GM12865 (cell line): ENCODE results near the gene DUSP2.
A peak's percentile ranks its signal among the peaks of the same experiment; 100 is the strongest.

Source experiments
- DNase-seq: peaks from one replicate; pipeline ENCODE4 v3.0.0; 2010; ENCODE audit warnings: low read depth
- H3K4me3 ChIP-seq: 2 replicates; pipeline ENCODE4 v1.5.1; 2011; ENCODE audit warnings: mild to moderate bottlenecking, low read depth, low read length, control low read depth
- TF ChIP-seq, protein P1 (sequence below): IDR thresholded peaks from 2 replicates; pipeline ENCODE4 v1.5.1; 2011; ENCODE audit warnings: low read length, control low read depth, low read depth, inconsistent platforms; ENCODE audit not compliant: insufficient read depth; ENCODE audit errors: missing control alignments

The DUSP2 gene

DNA sequence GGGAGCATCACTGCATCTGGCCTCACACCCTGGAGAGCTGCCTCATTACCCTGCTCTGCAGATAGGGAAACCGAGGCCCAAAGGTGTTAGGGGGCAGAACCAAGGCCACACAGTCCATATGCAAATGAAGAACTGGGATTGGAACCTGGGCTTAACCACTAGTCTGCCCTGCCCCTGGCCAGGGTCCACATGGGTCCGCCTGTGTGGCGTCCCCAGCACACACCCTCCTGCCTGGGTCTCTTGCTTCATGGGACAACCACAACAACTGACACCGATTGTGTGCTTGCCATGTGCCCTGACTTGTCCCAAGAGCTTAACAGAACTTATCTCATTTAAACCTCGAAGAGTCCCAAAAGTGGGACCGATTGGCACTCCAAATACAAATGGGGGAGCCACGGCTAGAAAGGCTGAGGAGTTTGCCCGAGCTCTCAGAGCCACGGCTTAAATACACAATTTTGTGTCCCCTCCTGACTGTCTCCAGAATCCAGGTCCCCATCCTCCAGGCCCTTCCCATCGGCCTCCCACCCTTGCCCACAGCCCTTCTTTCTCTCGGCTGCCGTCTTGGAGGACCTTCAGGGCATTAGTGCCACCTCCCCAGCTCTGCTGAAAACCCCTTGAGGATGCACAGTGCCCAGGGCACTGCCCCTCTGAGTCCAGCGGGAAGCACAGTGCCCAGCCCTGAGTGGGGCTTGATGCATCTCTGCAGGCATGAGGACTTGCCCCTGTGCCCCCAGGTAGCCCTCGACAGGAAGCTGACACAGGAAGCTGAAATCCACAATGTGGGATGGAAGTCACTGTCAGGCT lies 5.8 kb upstream of the DUSP2 start:
- no peak for DNase-seq
- no peak overlapping the region for H3K4me3 ChIP-seq
- TF ChIP-seq, protein P1, sequence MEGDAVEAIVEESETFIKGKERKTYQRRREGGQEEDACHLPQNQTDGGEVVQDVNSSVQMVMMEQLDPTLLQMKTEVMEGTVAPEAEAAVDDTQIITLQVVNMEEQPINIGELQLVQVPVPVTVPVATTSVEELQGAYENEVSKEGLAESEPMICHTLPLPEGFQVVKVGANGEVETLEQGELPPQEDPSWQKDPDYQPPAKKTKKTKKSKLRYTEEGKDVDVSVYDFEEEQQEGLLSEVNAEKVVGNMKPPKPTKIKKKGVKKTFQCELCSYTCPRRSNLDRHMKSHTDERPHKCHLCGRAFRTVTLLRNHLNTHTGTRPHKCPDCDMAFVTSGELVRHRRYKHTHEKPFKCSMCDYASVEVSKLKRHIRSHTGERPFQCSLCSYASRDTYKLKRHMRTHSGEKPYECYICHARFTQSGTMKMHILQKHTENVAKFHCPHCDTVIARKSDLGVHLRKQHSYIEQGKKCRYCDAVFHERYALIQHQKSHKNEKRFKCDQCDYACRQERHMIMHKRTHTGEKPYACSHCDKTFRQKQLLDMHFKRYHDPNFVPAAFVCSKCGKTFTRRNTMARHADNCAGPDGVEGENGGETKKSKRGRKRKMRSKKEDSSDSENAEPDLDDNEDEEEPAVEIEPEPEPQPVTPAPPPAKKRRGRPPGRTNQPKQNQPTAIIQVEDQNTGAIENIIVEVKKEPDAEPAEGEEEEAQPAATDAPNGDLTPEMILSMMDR: no peak

DNA sequence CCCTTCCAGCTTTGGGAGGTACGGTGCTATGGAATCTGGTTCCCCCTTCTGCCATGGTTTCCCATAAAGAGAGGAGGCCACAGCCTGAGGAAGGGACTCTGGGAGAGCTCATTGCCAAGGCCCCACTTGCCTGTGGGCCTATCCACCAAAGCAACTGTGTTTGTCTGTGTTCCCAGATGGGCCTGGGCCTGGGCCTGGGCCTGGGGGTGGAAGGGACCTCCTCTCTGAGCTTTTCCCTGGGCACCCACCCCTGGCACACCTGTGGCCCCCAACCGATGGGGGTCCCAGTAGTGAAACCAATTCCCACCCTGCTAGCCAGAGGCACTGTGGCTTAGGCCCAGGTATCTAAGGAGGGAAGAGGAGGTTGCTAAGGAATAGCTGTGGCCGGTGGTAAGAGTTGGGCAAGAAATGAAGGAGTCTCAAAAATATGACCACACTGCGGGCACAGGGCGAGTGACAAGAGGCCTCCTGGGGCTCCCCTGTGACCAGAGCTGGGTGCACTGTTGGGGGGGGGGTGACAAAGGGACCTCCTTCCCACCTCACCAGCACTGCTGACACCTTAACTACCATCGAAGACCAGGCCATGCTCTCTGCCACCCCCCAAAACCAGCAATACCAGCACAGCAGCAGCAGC lies 4.9 kb upstream of the DUSP2 start:
- TF ChIP-seq, protein P1: no peak
- DNase-seq: no peak
- H3K4me3 ChIP-seq: no peak overlapping the region

DNA sequence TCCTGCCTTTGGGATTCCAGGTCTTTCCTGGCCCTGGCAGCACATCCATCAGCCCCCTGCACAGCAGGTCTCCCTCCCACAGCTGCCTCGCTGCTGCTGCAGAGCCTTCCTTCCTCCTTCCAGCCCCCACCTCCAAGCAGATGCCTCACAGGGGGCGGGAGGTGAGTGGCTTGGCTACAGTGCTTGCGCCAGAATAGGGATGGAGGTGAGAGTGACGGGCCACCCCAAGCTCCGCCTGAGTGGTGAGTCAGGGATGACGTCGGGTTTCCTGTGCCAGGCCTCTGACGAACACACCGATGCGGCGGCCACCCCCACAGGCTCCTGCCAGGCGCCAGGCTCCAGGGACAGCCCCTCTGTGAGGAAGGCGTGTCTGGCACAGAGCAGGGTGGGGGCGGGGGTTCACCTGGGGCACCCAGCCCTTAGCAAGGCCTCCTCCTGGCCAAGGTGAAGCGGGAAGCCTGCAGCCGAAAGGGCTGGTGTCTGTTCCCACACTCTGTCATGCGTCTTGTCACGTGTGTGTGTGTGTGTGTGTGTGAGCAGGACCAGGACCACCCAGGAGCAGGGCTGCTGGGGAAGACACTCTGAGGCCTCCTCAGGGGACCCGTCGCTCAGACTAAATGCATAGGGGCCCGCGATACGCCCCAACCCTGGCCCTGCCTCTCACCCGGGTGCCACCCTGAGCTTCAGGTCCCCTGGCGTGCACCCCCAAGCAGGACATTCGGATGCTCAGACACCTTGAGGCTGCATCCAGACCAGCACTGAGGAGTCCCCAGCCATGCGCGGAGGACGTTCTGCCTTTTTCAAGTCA lies 3.4 kb upstream of the DUSP2 start:
- peak; percentile 89 for DNase-seq
- H3K4me3 ChIP-seq: peak overlapping the region; percentile 46
- TF ChIP-seq, protein P1: no peak

DNA sequence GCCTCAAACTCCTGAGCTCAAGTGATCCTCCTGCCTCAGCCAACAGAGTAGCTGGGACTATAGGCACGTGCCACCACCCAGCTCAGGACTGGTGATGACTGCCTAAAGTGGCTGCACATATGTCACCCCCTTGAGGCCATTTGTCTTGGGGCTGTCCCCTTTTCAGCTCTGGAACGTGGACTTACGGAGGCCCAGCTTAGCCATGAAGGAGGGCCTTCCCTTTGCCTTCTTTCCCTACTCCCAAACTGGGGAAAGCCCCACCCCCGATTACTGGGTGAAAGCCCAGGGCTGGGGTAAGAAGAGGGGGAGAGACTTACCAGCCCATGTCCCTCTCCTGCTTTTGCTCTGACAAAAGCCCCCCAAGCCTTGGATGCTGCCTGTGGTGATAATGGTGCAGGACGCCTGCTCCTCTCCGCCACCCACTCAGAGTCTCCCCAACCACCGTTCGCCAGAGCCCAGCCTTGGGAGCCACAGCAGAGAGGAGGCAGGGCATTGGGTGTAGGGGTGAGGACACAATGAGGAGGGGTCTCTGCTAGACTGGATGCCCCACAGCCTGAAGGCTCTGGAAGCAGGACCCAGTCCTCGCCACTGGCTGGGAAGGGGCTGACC lies 2.5 kb upstream of the DUSP2 start:
- H3K4me3 ChIP-seq: peak overlapping the region; percentile 50
- peak; percentile 62 for DNase-seq

DNA sequence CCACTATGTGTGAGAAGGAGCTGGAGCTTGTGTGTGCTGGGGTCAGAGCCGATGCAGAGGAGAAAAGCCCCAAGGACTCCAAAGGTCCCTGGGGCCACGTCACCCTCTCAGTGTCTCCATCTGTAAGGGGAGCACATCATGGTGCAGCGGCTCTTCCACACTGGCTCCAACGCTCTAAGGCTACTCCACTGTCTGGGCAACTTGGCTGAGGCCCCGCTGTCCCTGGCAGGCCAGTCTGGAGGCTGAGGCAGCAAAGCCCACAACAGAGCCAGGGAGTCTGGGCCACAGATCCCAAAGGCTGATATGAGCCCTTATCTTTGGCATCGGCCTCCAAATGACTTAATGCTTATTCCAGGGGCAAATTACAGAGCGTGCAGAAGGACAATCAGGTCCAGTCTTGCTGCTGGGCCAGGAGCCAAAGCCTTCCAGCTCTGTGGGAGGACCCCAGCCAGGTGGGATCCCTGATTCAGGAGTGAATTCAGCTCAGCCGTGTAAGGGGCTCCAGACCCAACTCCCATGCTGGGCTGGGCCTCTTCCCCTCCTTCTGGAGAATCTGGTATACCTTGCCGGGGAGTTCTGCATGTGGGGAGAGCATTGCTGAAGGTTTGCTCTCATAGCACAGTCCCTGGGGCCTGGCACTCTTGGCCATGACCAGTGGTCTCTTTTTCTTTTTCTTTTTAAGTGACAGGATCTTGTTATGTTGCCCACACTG lies 1.8 kb upstream of the DUSP2 start:
- H3K4me3 ChIP-seq: peak overlapping the region; percentile 50
- TF ChIP-seq, protein P1: no peak
- no peak for DNase-seq

More for the DNA sequence above, 2.5 kb upstream of the DUSP2 start:
- TF ChIP-seq, protein P1: no peak
